Stomach smooth muscle (tissue), 2 donors: Measurements from ENCODE around the gene NCKAP1.
"Not testable (repeated sequence)": the region's sequence is repeated elsewhere in the genome, so short reads cannot be mapped to it uniquely, and the experiment has no call there.

Experiments
- H3K27ac ChIP-seq: one replicate; pipeline ENCODE4 v1.7.0; 2013; ENCODE audit warnings: mild to moderate bottlenecking, low read length, inconsistent platforms
- H3K27me3 ChIP-seq, 2 donors: one replicate each; pipeline ENCODE4 v1.7.0; 2013; ENCODE audit warnings: low read length in 2 of 2; ENCODE audit not compliant: insufficient read depth in 2 of 2, control insufficient read depth in 1 of 2
- H3K36me3 ChIP-seq, 2 donors: one replicate each; pipeline ENCODE4 v1.7.0; 2013; ENCODE audit warnings: low read length in 2 of 2; ENCODE audit not compliant: control insufficient read depth in 2 of 2, insufficient read depth in 2 of 2
- H3K4me1 ChIP-seq: one replicate; pipeline ENCODE4 v1.7.0; 2013; ENCODE audit warnings: low read length; ENCODE audit not compliant: control insufficient read depth, insufficient read depth
- H3K4me3 ChIP-seq, 2 donors: one replicate each; pipeline ENCODE4 v1.7.0; 2013; ENCODE audit warnings: low read length in 2 of 2
- H3K9ac ChIP-seq, 2 donors: one replicate each; pipeline ENCODE4 v1.7.0; 2013; ENCODE audit warnings: low read length in 2 of 2, mild to moderate bottlenecking in 1 of 2
- H3K9me3 ChIP-seq, 2 donors: one replicate each; pipeline ENCODE4 v1.7.0; 2013; ENCODE audit warnings: low read length in 2 of 2; ENCODE audit not compliant: control insufficient read depth in 2 of 2
- donor health status: healthy.
- donor health status: Pancreatic carcinoma.

Gene NCKAP1

GRCh38 chr2:183060571-183061231 is 22.4 kb upstream of the NCKAP1 start:
- no peaks in the 10 kb centered on the region for H3K9me3 ChIP-seq
- no peak overlapping the region for H3K9ac ChIP-seq
- no peak overlapping the region for H3K27ac ChIP-seq
- peaks cover 2% of the 10 kb centered on the region for H3K4me1 ChIP-seq
- peaks cover 0 to 3% of the 10 kb centered on the region in 2 donors for H3K27me3 ChIP-seq
- H3K4me3 ChIP-seq, result no peak overlapping the region
- H3K36me3 ChIP-seq, result no peaks in the 10 kb centered on the region

DNA sequence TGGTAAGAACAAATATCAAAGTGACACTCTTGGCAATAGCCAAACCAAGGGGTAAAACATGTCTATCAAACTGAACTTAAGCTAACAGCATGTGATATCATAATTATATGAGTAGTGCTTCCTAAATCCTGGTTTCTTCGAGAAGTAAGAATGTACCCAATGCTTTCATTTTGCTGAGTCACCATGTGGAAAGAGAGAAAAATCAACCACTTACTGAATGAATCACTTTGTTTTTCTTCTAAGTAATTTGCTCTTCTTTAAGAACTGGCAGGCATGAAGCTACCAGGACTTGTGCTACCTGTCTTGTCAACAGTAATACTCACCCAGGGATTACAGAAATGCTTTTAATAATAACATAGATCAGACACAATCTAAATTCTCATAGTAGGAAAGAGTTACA is 21.3 kb upstream of the NCKAP1 start:
- H3K27ac ChIP-seq, result no peak overlapping the region
- no peaks in the 10 kb centered on the region for H3K36me3 ChIP-seq
- no peaks in the 10 kb centered on the region for H3K9me3 ChIP-seq
- no peaks in the 10 kb centered on the region for H3K27me3 ChIP-seq
- no peak overlapping the region for H3K9ac ChIP-seq
- peaks cover 2% of the 10 kb centered on the region for H3K4me1 ChIP-seq
- no peak overlapping the region for H3K4me3 ChIP-seq

- no peaks in the 10 kb centered on the region for H3K9me3 ChIP-seq
- no peaks in the 10 kb centered on the region for H3K27me3 ChIP-seq
- no peak overlapping the region for H3K9ac ChIP-seq
- H3K36me3 ChIP-seq, result no peaks in the 10 kb centered on the region
- peak overlapping the region; percentile 7 for H3K27ac ChIP-seq
- H3K4me1 ChIP-seq, result peaks cover 2% of the 10 kb centered on the region
- H3K4me3 ChIP-seq, result no peak overlapping the region
Measured at GRCh38 chr2:183057333-183057985, 19.2 kb upstream of the NCKAP1 start.

DNA sequence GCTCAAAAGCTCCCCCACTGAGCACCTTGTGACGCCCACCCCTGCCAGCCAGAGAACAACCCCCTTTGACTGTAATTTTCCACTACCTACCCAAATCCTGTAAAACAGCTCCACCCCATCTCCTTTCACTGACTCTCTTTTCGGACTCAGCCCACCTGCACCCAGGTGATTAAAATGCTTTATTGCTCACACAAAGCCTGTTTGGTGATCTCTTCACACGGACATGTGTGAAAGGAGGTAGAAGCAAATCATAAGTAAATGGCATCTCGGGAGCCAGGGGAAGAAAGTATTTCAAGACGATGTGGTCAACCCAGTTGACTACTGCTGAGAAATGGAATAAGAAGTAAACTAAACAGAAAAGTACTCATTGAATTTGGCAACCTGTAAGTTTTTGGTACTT is 11.2 kb upstream of the NCKAP1 start:
- Histone ChIP-seq H3K4me3 (no peak overlapping the region), H3K9me3 (no peaks in the 10 kb centered on the region), H3K27ac (no peak overlapping the region), H3K9ac (no peak overlapping the region), H3K4me1 (no peaks in the 10 kb centered on the region), H3K36me3 (no peaks in the 10 kb centered on the region), H3K27me3 (no peaks in the 10 kb centered on the region)

GRCh38 chr2:183047486-183048125 is 9.3 kb upstream of the NCKAP1 start:
- not testable (repeated sequence) for H3K9me3 ChIP-seq

DNA sequence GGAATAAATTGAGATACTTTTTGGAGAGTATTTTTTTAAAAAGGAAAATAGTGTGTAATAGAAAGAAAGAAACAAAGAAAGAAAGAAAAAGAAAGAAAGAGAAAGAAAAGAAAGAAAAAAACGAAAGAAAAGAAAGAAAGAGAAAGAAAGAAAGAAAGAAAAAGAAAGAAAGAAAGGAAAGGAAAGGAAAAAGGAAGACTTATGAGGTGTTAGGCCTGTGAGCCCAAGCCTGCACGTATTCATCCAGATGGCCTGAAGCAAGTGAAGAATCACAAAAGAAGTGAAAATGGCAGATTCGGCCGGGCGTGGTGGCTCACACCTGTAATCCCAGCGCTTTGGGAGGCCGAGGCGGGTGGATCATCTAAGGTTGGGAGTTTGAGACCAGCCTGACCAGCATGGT is 5.3 kb upstream of the NCKAP1 start:
- not testable (repeated sequence) for H3K9me3 ChIP-seq, H3K9ac ChIP-seq, H3K27ac ChIP-seq, H3K4me1 ChIP-seq, H3K27me3 ChIP-seq, H3K4me3 ChIP-seq, H3K36me3 ChIP-seq

More at GRCh38 chr2:183047486-183048125, 9.3 kb upstream of the NCKAP1 start:
- not testable (repeated sequence) for H3K9ac ChIP-seq, H3K4me1 ChIP-seq, H3K27ac ChIP-seq, H3K27me3 ChIP-seq, H3K4me3 ChIP-seq, H3K36me3 ChIP-seq

- Histone ChIP-seq H3K9ac (no peak overlapping the region), H3K36me3 (no peaks in the 10 kb centered on the region), H3K9me3 (no peaks in the 10 kb centered on the region), H3K27ac (no peak overlapping the region), H3K4me1 (no peaks in the 10 kb centered on the region), H3K4me3 (no peak overlapping the region), H3K27me3 (no peaks in the 10 kb centered on the region)
Measured at GRCh38 chr2:183040604-183041003, 2.3 kb upstream of the NCKAP1 start.

DNA sequence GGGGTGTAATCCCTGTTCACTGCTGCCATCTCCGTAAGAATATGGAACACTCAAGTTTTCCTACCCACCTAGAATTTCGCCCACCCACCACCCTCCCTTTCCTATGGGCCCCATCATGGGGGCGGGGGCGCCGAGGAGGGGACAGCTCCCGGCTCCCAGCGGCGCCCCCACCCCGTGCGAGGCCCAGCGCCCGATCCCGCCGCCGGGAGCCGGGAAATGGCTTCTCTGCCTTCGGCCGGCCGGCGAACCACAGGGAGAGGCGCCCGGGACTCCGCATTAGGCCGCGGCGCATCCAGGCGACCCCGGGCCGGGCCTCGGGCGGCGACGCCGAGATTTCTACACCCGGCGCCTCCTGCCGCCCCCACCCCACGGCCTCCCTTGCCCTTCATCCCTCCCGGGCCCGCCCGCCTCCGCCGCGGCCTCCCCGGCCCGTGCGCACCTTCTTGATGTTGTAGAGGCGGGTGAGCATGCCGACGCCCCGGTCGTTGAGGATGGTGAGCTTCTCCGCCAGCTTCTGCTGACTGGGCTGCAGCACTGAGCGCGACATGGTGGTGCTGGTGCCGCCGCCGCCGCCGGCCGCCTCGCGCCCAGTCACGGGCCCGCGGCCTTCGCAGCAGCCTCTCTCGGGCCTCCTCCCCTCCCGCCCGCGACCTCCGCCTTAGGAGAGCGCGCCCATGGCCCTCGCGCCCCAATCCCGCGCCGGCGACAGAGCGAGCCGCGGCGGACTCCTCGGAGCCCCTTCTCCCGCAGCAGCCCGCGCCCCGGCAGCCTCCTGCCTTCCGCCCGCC is 510 bp downstream of the NCKAP1 start:
- Histone ChIP-seq H3K36me3 (no peaks in the 10 kb centered on the region), H3K4me3 (peak overlapping the region; percentile 73 to 77), H3K27me3 (no peaks in the 10 kb centered on the region), H3K4me1 (peaks cover under 1% of the 10 kb centered on the region), H3K27ac (peak overlapping the region; percentile 81), H3K9ac (peak overlapping the region; percentile 82 to 89), H3K9me3 (no peaks in the 10 kb centered on the region)

DNA sequence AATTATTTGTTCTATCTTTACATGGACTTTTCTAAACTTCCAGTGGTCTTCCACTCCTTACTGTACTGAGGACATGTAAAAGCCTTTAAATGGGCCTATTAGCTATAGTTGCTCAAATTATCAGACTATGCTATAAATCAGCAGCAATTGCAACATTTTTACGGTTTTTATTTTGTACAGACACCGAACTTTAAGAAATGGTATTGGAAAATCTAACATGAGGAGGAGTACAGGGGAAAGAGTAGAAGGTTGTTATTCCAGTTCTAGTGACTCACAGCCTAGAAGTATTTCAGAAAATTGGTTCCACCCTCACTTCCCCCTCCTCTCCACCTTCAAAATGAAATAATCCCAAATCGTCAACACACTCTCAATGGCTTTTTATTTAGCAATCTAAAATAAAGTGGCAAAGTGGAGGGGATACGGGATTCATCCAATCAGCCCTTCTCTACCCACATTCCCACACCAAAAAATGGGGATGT is 1.1 kb downstream of the NCKAP1 start:
- H3K36me3 ChIP-seq, result no peaks in the 10 kb centered on the region
- H3K27me3 ChIP-seq, result no peaks in the 10 kb centered on the region
- H3K9me3 ChIP-seq, result no peaks in the 10 kb centered on the region
- peak overlapping the region; percentile 81 for H3K27ac ChIP-seq
- H3K4me1 ChIP-seq, result peaks cover 2% of the 10 kb centered on the region
- peak overlapping the region; percentile 73 to 77 for H3K4me3 ChIP-seq
- peak overlapping the region; percentile 82 to 89 for H3K9ac ChIP-seq

GRCh38 chr2:183035954-183036669 is 2.1 kb downstream of the NCKAP1 start:
- H3K27ac ChIP-seq, result no peak overlapping the region
- peak overlapping the region; percentile 7 to 89 for H3K9ac ChIP-seq
- H3K27me3 ChIP-seq, result no peaks in the 10 kb centered on the region

More at GRCh38 chr2:183035954-183036669, 2.1 kb downstream of the NCKAP1 start:
- H3K4me3 ChIP-seq, result peak overlapping the region; percentile 73 to 77
- H3K9me3 ChIP-seq, result no peaks in the 10 kb centered on the region
- H3K4me1 ChIP-seq, result peaks cover 2% of the 10 kb centered on the region
- no peaks in the 10 kb centered on the region for H3K36me3 ChIP-seq
